ENCODE data around the gene GPR179.

DNA sequence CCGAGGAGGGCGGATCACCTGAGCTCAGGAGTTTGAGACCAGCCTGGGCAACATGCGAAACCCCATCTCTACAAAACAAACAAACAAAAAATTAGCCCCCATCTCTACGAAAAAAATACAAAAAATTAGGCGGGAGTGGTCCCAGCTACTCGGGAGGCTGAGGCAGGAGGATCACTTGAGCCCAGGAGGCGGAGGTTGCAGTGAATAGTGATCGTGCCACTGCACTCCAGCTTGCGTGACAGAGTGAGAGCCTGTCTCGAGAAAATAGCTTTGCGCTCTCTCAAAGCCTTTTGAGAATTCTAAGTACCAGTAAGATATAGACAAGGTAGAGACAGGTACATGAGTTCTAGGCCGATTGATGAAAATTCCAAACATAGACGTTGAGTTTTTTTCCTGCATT lies 9.9 kb upstream of the GPR179 start:
- TF ChIP-seq, protein P1, sequence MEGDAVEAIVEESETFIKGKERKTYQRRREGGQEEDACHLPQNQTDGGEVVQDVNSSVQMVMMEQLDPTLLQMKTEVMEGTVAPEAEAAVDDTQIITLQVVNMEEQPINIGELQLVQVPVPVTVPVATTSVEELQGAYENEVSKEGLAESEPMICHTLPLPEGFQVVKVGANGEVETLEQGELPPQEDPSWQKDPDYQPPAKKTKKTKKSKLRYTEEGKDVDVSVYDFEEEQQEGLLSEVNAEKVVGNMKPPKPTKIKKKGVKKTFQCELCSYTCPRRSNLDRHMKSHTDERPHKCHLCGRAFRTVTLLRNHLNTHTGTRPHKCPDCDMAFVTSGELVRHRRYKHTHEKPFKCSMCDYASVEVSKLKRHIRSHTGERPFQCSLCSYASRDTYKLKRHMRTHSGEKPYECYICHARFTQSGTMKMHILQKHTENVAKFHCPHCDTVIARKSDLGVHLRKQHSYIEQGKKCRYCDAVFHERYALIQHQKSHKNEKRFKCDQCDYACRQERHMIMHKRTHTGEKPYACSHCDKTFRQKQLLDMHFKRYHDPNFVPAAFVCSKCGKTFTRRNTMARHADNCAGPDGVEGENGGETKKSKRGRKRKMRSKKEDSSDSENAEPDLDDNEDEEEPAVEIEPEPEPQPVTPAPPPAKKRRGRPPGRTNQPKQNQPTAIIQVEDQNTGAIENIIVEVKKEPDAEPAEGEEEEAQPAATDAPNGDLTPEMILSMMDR (conservative IDR thresholded peaks at IDR 0.05; ENCODE audit: low read length), result no peak
- no peak for TF ChIP-seq EZH2phosphoT487 (IDR thresholded peaks at IDR 0.05; ENCODE audit: borderline replicate concordance, low read depth, low read length)

All from OCI-LY7 (cell line).